GM21381 (cell line): ENCODE measurements around the gene SPNS1.
"Not testable (repeated sequence)": the region's sequence is repeated elsewhere in the genome, so short reads cannot be mapped to it uniquely, and the experiment has no call there.

ENCODE experiments used
- ATAC-seq: cut with Tn5 transposase; IDR thresholded peaks from one replicate; pipeline ENCODE4 v1.9.1; 2021; ENCODE audit warnings: mild to moderate bottlenecking, moderate library complexity; ENCODE audit not compliant: unreplicated experiment

Gene SPNS1

DNA sequence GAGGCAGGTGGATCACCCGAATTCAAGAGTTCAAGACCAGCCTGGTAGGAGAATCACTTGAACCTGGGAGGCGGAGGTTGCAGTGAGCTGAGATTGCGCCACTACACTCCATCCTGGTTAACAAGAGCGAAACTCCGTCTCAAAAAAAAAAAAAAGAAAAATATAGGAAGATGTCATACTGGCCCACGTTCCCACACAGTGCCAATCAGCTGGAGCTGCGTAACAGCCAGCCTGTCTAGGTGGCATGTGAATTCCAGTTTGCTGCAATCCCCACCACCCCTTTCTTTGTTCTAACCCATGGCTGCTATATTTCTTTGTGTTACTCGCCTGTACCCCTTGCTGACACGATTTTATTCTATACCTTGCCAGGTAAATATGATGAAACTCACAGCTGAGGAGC, 16.4 kb upstream of the SPNS1 start:
- ATAC-seq, result no peak

- ATAC-seq, result no peak
These were observed 15.7 kb upstream of the SPNS1 start for GRCh38 chr16:28958836-28959235.

GRCh38 chr16:28964072-28964471, 10.5 kb upstream of the SPNS1 start:
- ATAC-seq, result no peak

GRCh38 chr16:28964496-28964895, 10.1 kb upstream of the SPNS1 start:
- ATAC-seq, result no peak

DNA sequence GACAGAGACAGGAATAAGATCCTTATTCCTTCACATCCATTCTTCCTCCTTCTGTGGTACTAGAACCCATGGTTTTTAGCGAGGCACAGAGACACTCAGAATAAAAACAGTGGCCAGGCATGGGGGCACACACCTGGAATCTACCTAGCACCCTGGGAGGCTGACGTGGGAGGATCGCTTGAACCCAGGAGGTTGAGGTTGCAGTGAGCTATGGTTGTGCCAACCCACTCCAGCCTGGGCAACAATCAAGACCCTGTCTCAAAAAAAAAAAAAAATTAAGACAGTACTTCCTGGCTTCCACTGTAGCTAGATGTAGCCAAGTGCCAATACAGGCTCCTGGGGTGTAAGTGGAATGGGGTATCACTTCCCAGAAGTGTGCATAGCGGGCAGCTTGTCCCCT, 7.4 kb upstream of the SPNS1 start:
- ATAC-seq, result no peak

DNA sequence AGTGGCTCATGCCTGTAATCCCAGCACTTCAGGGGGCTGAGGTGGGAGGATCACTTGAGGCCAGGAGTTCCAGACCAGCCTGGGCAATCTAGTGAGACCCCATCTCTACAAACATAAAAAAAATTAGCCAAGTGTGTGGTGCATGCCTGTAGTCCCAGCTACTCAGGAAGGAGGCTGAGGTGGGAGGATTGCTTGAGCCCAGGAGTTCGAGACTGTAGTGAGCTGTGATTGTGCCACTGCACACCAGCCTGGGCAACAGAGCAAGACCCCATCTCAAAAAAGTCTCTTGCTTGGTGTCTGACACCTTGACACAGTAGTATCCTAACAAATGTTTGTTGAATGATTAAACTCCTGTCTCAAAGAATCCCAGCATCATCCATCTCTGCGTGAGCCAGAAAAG, 4.9 kb upstream of the SPNS1 start:
- ATAC-seq, result not testable (repeated sequence)

GRCh38 chr16:28974007-28974436, 556 bp upstream of the SPNS1 start:
- peak; percentile 12 for ATAC-seq

- no peak for ATAC-seq
These were observed 601 bp downstream of the SPNS1 start for GRCh38 chr16:28975158-28975599.

DNA sequence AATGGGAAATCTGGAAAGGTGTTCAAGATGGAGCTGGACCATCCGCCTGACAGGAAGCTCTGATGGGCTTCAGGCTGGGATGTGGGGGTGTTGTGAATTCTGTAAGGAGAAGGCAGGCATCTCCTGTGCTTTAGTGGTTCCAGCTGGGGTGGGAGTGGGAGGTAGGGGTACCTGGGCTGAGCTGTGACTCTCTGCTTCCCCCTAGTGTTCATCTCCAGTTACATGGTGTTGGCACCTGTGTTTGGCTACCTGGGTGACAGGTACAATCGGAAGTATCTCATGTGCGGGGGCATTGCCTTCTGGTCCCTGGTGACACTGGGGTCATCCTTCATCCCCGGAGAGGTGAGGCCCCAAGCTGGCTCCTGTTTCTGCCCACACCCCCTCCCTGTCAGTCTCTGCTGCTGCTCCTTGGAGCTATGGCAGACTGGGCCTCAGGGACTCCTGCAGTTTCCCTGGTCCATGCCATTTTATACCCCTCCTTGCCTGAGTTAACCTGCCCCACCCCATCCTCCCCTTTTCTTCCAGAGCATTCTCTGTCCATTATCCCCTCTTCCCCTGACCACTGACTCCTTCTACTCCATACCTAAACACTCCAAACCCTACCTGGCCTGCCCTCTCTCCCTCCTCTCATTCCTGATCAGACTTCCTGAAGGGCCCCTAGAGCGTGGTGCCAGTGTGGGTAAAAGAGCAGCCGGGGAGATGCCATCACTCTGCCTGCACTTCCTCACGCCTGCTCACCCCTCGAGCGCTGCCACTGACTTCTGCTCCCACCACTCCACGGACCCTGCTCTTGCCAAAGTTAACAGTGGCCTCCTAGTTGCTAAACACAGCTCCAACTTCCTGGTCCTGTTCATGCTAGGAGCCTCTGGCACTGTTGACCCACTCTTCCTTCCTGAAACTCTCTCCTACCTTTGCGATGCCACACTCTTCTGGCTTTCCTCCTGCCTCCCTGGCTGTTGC, 3.4 kb downstream of the SPNS1 start:
- no peak for ATAC-seq

- not testable (repeated sequence) for ATAC-seq
These were observed 5.8 kb downstream of the SPNS1 start for GRCh38 chr16:28980330-28980729.

GRCh38 chr16:28980929-28981328, 6.4 kb downstream of the SPNS1 start:
- no peak for ATAC-seq

DNA sequence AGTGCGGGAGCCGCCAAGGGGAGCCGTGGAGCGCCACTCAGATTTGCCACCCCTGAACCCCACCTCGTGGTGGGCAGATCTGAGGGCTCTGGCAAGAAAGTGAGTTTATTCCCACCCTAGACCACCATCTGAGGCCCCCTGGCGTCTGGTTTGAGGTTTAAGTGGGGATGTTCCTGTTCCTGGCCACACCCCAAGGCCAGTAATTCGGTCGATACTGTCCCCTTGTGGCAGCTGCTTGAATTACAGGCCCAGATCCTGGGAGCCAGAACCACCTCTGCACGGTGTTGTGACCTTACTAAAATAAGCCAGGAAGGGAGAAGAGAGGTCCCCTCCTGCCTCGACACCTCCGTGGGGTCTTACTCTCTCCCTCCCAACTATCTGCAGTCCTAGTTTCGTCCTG, 6.9 kb downstream of the SPNS1 start:
- no peak for ATAC-seq

- no peak for ATAC-seq
These were observed 7.8 kb downstream of the SPNS1 start for GRCh38 chr16:28982418-28982817.

GRCh38 chr16:28982949-28983348, 8.4 kb downstream of the SPNS1 start:
- no peak for ATAC-seq

DNA sequence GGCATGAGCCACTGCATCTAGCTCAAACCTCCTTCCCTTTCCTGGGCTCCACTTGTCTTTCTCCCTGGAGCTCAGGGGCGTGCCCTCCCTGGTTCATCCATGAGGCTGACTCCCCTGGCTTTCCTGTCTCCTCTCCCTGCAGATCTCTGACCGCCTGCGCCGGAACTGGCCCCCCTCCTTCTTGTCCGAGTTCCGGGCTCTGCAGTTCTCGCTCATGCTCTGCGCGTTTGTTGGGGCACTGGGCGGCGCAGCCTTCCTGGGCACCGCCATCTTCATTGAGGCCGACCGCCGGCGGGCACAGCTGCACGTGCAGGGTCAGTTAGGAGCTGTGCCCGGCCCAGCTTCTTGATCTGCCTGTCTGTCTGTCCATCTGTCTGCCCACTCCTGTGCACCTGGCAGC, 9.1 kb downstream of the SPNS1 start:
- no peak for ATAC-seq

- ATAC-seq, result no peak
These were observed 9.5 kb downstream of the SPNS1 start for GRCh38 chr16:28984091-28984490.

GRCh38 chr16:28984619-28985135, 10.1 kb downstream of the SPNS1 start, which contains the start of gene LAT:
TSS of gene LAT (plus strand) at chr16:28985052. CDS start at chr16:28985418, 366 bp downstream.
- ATAC-seq, result no peak

GRCh38 chr16:28985211-28986041, 10.8 kb downstream of the SPNS1 start:
- ATAC-seq, result no peak

DNA sequence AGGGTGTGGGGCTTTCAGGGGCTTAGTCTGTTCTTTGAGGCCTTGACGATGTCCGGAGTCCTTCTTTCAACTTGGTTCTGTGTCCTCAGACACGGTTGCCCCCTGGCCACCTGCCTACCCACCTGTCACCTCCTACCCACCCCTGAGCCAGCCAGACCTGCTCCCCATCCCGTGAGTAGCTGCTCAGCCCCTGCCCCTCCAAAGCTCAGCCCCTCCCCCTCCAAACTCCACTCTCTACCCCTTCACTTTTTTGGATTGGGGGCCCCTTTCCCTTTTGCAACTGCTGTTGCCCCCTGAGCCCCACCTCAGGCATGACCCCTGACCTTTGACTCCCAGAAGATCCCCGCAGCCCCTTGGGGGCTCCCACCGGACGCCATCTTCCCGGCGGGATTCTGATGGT, 11.5 kb downstream of the SPNS1 start:
- ATAC-seq, result no peak

GRCh38 chr16:28986492-28986891, 11.9 kb downstream of the SPNS1 start:
- ATAC-seq, result no peak

GRCh38 chr16:28987170-28987853, 12.7 kb downstream of the SPNS1 start:
- ATAC-seq, result no peak
